Breast epithelium (tissue), 4 donors: ENCODE results near the gene FOS. TPM values are rescaled to one million over a fixed set of nuclear protein-coding genes. Genes with fewer than 3 reads are reported as not detected.

Experiments used
- DNase-seq, 2 donors: peaks; one replicate each; pipeline ENCODE4 v3.0.0-alpha.2; 2019; ENCODE audit warnings: low spot score in 2 of 2
- H3K27ac ChIP-seq, 2 donors: fragments of 200-600 bp; sonication (generic) in 1 of 2; one replicate each; pipeline ENCODE4 v1.5.1; 2016 to 2019; ENCODE audit warnings: mild to moderate bottlenecking in 1 of 2
- H3K27me3 ChIP-seq, 2 donors: fragments of 200-600 bp; sonication (generic) in 1 of 2; one replicate each; pipeline versions ENCODE4 v1.5.1 to v1.6.0; 2017 to 2019; ENCODE audit warnings: control low read depth in 1 of 2, mild to moderate bottlenecking in 1 of 2
- H3K36me3 ChIP-seq: fragments of 200-600 bp; one replicate; pipeline ENCODE4 v1.5.1; 2019
- H3K4me1 ChIP-seq, 2 donors: fragments of 200-600 bp; sonication (generic); one replicate each; pipeline ENCODE4 v1.5.1; 2016 to 2019; ENCODE audit warnings: control low read depth in 1 of 2
- H3K4me3 ChIP-seq, 3 donors: fragments of 200-600 bp; sonication (generic); 1 replicate in 2 of 3; 2 replicates in 1 of 3; pipeline ENCODE4 v1.5.1; 2016 to 2019; ENCODE audit warnings: mild to moderate bottlenecking in 3 of 3, moderate library complexity in 2 of 3
- H3K9me3 ChIP-seq, 2 donors: fragments of 200-600 bp; sonication (generic) in 1 of 2; one replicate each; pipeline ENCODE4 v1.5.1; 2016 to 2019; ENCODE audit warnings: control low read depth in 1 of 2
- POLR2A ChIP-seq: fragments of 450-650 bp; IDR thresholded peaks from one replicate; pipeline ENCODE4 v1.6.1; 2016; ENCODE audit warnings: antibody characterized with exemption, mild to moderate bottlenecking, moderate library complexity
- POLR2AphosphoS5 ChIP-seq, 3 donors: sonication (generic); formaldehyde crosslinking; IDR thresholded peaks; one replicate each; pipeline ENCODE4 v1.6.1; 2017; ENCODE audit warnings: antibody characterized with exemption in 3 of 3
- intact Hi-C: fragments of 100-400 bp; cut with DNase I; formaldehyde crosslinking; loops from one replicate; pipeline ENCODE4 v1.15.1; 2023; ENCODE audit warnings: low total_unique reads
- total RNA-seq, 3 donors: library from RNA; depleted of rRNA; stranded (reverse); fragments of >200 nt; gene quantifications; one replicate each; pipeline ENCODE4 v1.1.0, GENCODE V29; 2016
- TF ChIP-seq, protein P1 (sequence below), 3 donors: fragments of 450-650 bp; IDR thresholded peaks; one replicate each; pipeline ENCODE4 v1.5.1; 2016 to 2017; ENCODE audit warnings: antibody characterized with exemption in 3 of 3, mild to moderate bottlenecking in 3 of 3, moderate library complexity in 3 of 3

FOS gene
- total RNA-seq, 3 donors from 2014 or later, result 398 to 629 (median 549) TPM

DNA sequence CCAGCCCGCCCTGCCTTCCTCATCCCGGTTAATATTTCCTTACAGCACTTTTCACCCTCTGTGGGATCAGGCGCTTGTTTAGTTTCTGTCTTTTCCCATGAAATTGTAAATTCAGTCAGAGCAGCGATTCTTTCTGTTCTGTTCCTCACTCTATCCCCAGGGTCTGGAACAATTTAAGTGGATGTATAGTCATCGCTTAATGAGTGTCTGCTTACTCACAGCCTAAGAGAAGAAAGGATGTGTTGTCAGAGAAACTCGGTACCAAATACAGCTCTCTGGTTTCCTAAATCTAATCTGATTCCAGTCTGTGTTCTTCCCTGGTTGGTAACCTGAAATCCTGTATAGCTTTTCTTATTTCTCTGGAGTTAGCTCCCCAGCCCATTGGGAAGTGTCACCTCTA, 44.9 kb downstream of the FOS start:
- intact Hi-C loops, result no loop called here
- Histone ChIP-seq H3K36me3 (no peaks in the 10 kb centered on the region), H3K4me3 (no peak overlapping the region)

DNA sequence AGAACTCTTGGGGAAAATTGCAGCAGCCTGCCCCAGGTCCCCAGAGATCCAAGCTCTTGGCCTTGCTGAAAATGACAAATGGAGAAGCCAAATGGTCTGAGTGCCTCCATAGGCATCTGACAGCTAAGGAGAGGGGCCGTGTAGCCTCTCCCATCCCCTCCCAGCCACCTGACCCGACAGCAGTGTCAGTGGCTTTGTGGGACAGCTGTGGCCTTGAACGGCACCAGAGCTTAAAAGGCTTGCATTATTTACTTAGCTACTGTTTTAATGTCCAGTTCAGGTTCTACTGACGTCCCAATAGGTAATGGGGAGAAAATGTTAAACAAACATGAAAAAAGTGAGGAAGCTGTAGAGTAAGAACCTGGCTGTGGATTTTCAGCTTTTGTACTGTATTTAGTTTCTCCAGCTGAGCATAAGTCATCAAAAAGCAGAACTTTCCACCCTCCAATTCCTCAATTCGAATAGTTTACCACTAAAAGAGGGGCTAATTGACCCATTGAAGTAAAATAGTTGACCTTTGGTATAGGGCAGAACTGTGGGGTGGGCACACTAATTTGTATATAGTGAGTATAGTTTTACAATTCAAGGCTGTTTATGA, 50.0 kb downstream of the FOS start:
- DNase-seq, result no peak
- Histone ChIP-seq H3K9me3 (no peaks in the 10 kb centered on the region), H3K36me3 (no peaks in the 10 kb centered on the region), H3K4me1 (no peaks in the 10 kb centered on the region), H3K27ac (no peak overlapping the region), H3K4me3 (no peak overlapping the region), H3K27me3 (no peaks in the 10 kb centered on the region)
- intact Hi-C loops, result no loop called here
- TF ChIP-seq POLR2A (no peak), POLR2AphosphoS5 (IDR thresholded peaks at IDR 0.05) (no peak)
- TF ChIP-seq, protein P1, sequence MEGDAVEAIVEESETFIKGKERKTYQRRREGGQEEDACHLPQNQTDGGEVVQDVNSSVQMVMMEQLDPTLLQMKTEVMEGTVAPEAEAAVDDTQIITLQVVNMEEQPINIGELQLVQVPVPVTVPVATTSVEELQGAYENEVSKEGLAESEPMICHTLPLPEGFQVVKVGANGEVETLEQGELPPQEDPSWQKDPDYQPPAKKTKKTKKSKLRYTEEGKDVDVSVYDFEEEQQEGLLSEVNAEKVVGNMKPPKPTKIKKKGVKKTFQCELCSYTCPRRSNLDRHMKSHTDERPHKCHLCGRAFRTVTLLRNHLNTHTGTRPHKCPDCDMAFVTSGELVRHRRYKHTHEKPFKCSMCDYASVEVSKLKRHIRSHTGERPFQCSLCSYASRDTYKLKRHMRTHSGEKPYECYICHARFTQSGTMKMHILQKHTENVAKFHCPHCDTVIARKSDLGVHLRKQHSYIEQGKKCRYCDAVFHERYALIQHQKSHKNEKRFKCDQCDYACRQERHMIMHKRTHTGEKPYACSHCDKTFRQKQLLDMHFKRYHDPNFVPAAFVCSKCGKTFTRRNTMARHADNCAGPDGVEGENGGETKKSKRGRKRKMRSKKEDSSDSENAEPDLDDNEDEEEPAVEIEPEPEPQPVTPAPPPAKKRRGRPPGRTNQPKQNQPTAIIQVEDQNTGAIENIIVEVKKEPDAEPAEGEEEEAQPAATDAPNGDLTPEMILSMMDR (IDR thresholded peaks at IDR 0.05), result no peak

More for the DNA sequence above, 44.9 kb downstream of the FOS start:
- Histone ChIP-seq H3K27me3 (no peaks in the 10 kb centered on the region), H3K27ac (no peak overlapping the region), H3K9me3 (no peaks in the 10 kb centered on the region), H3K4me1 (no peaks in the 10 kb centered on the region)
- TF ChIP-seq POLR2A (no peak), POLR2AphosphoS5 (IDR thresholded peaks at IDR 0.05) (no peak)
- TF ChIP-seq, protein P1 (IDR thresholded peaks at IDR 0.05), result no peak
- DNase-seq, result no peak

GRCh38 chr14:75329369-75329768, 50.7 kb downstream of the FOS start:
- Histone ChIP-seq H3K4me3 (no peak overlapping the region), H3K27me3 (no peaks in the 10 kb centered on the region), H3K36me3 (no peaks in the 10 kb centered on the region), H3K27ac (no peak overlapping the region), H3K9me3 (no peaks in the 10 kb centered on the region), H3K4me1 (no peaks in the 10 kb centered on the region)
- intact Hi-C loops, result no loop called here
- no peak for DNase-seq
- no peak for TF ChIP-seq POLR2A
- TF ChIP-seq, protein P1 (IDR thresholded peaks at IDR 0.05), result no peak
- TF ChIP-seq POLR2AphosphoS5 (IDR thresholded peaks at IDR 0.05), result no peak

GRCh38 chr14:75331471-75331870, 52.8 kb downstream of the FOS start:
- no peaks in the 10 kb centered on the region for H3K9me3 ChIP-seq
- DNase-seq, result no peak
- H3K4me1 ChIP-seq, result no peaks in the 10 kb centered on the region
- H3K4me3 ChIP-seq, result no peak overlapping the region
- intact Hi-C loops, result no loop called here
- H3K36me3 ChIP-seq, result no peaks in the 10 kb centered on the region
- TF ChIP-seq, protein P1 (IDR thresholded peaks at IDR 0.05), result no peak
- no peak for TF ChIP-seq POLR2A
- TF ChIP-seq POLR2AphosphoS5 (IDR thresholded peaks at IDR 0.05), result no peak
- no peak overlapping the region for H3K27ac ChIP-seq
- H3K27me3 ChIP-seq, result no peaks in the 10 kb centered on the region

Other genes starting within 250 kb of the FOS start
- gene MLH3, start 227.4 kb upstream of the FOS start, total RNA-seq, result 10 to 100 TPM; 31.8 to 53.1 (median 42.9) TPM
- 10 to 100 TPM; 19.0 to 23.6 (median 21.6) TPM for gene ACYP1, start 214.8 kb upstream of the FOS start, total RNA-seq
- gene ZC2HC1C, start 209.2 kb upstream of the FOS start, total RNA-seq, result 1 to 10 TPM in 2 of 3 donors, under 1 TPM in 1; 0.96 to 3.2 (median 2.6) TPM
- 10 to 100 TPM; 52.1 to 79.2 (median 71.8) TPM for gene NEK9, start 151.8 kb upstream of the FOS start, total RNA-seq
- gene TMED10, start 102.2 kb upstream of the FOS start, total RNA-seq, result 100 to 1,000 TPM; 263 to 443 (median 285) TPM
- gene JDP2, start 149.2 kb downstream of the FOS start, total RNA-seq, result 100 to 1,000 TPM in 1 of 3 donors, 10 to 100 TPM in 2; 35.7 to 153 (median 58.3) TPM
- gene BATF, start 243.6 kb downstream of the FOS start, total RNA-seq, result 10 to 100 TPM; 15.7 to 43.6 (median 34.7) TPM